Liver (tissue), 9 donors: ENCODE measurements around the gene CASP9. TPM values are rescaled to one million over a fixed set of nuclear protein-coding genes. Genes with fewer than 3 reads are reported as not detected.

Experiments
- DNase-seq: peaks from one replicate; pipeline ENCODE4 v3.0.0-alpha.2; 2017; ENCODE audit warnings: low spot score
- H3K27ac ChIP-seq, 2 donors: one replicate each; pipeline ENCODE4 v1.7.0; 2013; ENCODE audit warnings: inconsistent platforms in 2 of 2, low read length in 2 of 2, control low read depth in 1 of 2, low read depth in 1 of 2, mild to moderate bottlenecking in 1 of 2
- H3K27me3 ChIP-seq, 4 donors: one replicate each; pipeline versions ENCODE4 v1.6.1 to v1.7.0; 2013; ENCODE audit warnings: low read length in 3 of 4, inconsistent platforms in 1 of 4, mild to moderate bottlenecking in 1 of 4, moderate library complexity in 1 of 4; ENCODE audit not compliant: control insufficient read depth in 4 of 4, insufficient read depth in 4 of 4
- H3K36me3 ChIP-seq, 4 donors: one replicate each; pipeline versions ENCODE4 v1.6.1 to v1.7.0; 2013; ENCODE audit warnings: low read length in 3 of 4, mild to moderate bottlenecking in 3 of 4, low read depth in 1 of 4, moderate library complexity in 1 of 4; ENCODE audit not compliant: control insufficient read depth in 4 of 4, insufficient read depth in 3 of 4
- H3K4me1 ChIP-seq, 4 donors: one replicate each; pipeline versions ENCODE4 v1.6.1 to v1.7.0; 2013; ENCODE audit warnings: low read length in 3 of 4, mild to moderate bottlenecking in 3 of 4, moderate library complexity in 1 of 4; ENCODE audit not compliant: control insufficient read depth in 4 of 4, insufficient read depth in 4 of 4
- H3K4me3 ChIP-seq, 3 donors: one replicate each; pipeline versions ENCODE4 v1.6.1 to v1.7.0; 2013; ENCODE audit warnings: low read length in 3 of 3, control low read depth in 1 of 3, low read depth in 1 of 3, mild to moderate bottlenecking in 1 of 3
- H3K9ac ChIP-seq, 2 donors: one replicate each; pipeline ENCODE4 v1.7.0; 2013; ENCODE audit warnings: low read length in 2 of 2, mild to moderate bottlenecking in 2 of 2, moderate library complexity in 2 of 2, control low read depth in 1 of 2, low read depth in 1 of 2
- H3K9me3 ChIP-seq, 4 donors: one replicate each; pipeline versions ENCODE4 v1.6.1 to v1.7.0; 2013; ENCODE audit warnings: low read length in 3 of 4; ENCODE audit not compliant: control insufficient read depth in 4 of 4
- EGR1 ChIP-seq, 2 donors: IDR thresholded peaks; 2 replicates each; pipeline ENCODE4 v1.6.1; 2016 to 2018; ENCODE audit warnings: antibody characterized with exemption in 2 of 2, low read depth in 2 of 2
- FOXA1 ChIP-seq: IDR thresholded peaks from 2 replicates; pipeline ENCODE4 v1.6.1; 2016; ENCODE audit warnings: antibody characterized with exemption
- FOXA2 ChIP-seq: IDR thresholded peaks from 2 replicates; pipeline ENCODE4 v1.6.1; 2016; ENCODE audit warnings: antibody characterized with exemption
- GABPA ChIP-seq, 2 donors: IDR thresholded peaks in 1 of 2; conservative IDR thresholded peaks in 1 of 2; 2 replicates each; pipeline ENCODE4 v1.6.1; 2016; ENCODE audit warnings: antibody characterized with exemption in 2 of 2, mild to moderate bottlenecking in 1 of 2, moderate library complexity in 1 of 2
- HNF4A ChIP-seq, 2 donors: conservative IDR thresholded peaks; 2 replicates each; pipeline ENCODE4 v1.6.1; 2016; ENCODE audit warnings: antibody characterized with exemption in 2 of 2, mild to moderate bottlenecking in 2 of 2
- HNF4G ChIP-seq: IDR thresholded peaks from 2 replicates; pipeline ENCODE4 v1.6.1; 2016; ENCODE audit warnings: antibody characterized with exemption
- JUND ChIP-seq, 2 donors: IDR thresholded peaks; 2 replicates each; pipeline ENCODE4 v1.6.1; 2016; ENCODE audit warnings: antibody characterized with exemption in 2 of 2
- NR2F2 ChIP-seq: IDR thresholded peaks from 2 replicates; pipeline ENCODE4 v1.6.1; 2016; ENCODE audit warnings: antibody characterized with exemption
- RAD21 ChIP-seq, 2 donors: IDR thresholded peaks; 2 replicates each; pipeline ENCODE4 v1.6.1; 2016; ENCODE audit warnings: antibody characterized with exemption in 2 of 2, mild to moderate bottlenecking in 2 of 2
- RXRA ChIP-seq, 2 donors: IDR thresholded peaks; 2 replicates each; pipeline ENCODE4 v1.6.1; 2017 to 2018; ENCODE audit warnings: antibody characterized with exemption in 2 of 2, mild to moderate bottlenecking in 1 of 2
- SP1 ChIP-seq: IDR thresholded peaks from 2 replicates; pipeline ENCODE4 v1.6.1; 2018; ENCODE audit warnings: antibody characterized with exemption, mild to moderate bottlenecking
- TAF1 ChIP-seq: conservative IDR thresholded peaks from 2 replicates; pipeline ENCODE4 v1.6.1; 2016; ENCODE audit warnings: antibody characterized with exemption, mild to moderate bottlenecking
- YY1 ChIP-seq: IDR thresholded peaks from 2 replicates; pipeline ENCODE4 v1.6.1; 2016; ENCODE audit warnings: antibody characterized with exemption, mild to moderate bottlenecking
- WGBS: extraction: QIAGEN DNeasy Blood & Tissue Kit; methylation state at CpG from one replicate; pipeline ENCODE4 v1.1.7; 2013; 5-methylcytosine and 5-hydroxymethylcytosine counted together
- polyA plus RNA-seq, 2 donors: library from polyadenylated mRNA; stranded (reverse) in 1 of 2; unstranded in 1 of 2; fragments of 200-250 nt in 1 of 2; fragments of >200 nt in 1 of 2; fragmentation: Nextera tagmentation in 1 of 2; extraction: Ambion mirVana in 1 of 2; gene quantifications; one replicate each; pipeline versions ENCODE4 v1.2.1 to v1.2.3, GENCODE V29; 2013 to 2015
- total RNA-seq, 2 donors: library from RNA; depleted of rRNA; stranded (reverse); fragments of >200 nt; gene quantifications; one replicate each; pipeline ENCODE4 v1.2.3, GENCODE V29; 2014
- TF ChIP-seq, protein P1 (sequence below): IDR thresholded peaks from 2 replicates; pipeline ENCODE4 v1.6.1; 2016; ENCODE audit warnings: antibody characterized with exemption, mild to moderate bottlenecking
- TF ChIP-seq, protein P2 (sequence below): fragments of 150-350 bp; IDR thresholded peaks from 2 replicates; pipeline ENCODE4 v1.5.1; 2017; ENCODE audit warnings: improper control_type of control experiment, low read depth, low read length; ENCODE audit not compliant: missing input control
- TF ChIP-seq, protein P3 (sequence below): IDR thresholded peaks from 2 replicates; pipeline ENCODE4 v1.6.1; 2016; ENCODE audit warnings: antibody characterized with exemption
- TF ChIP-seq, protein P4 (sequence below): IDR thresholded peaks from 2 replicates; pipeline ENCODE4 v1.6.1; 2016; ENCODE audit warnings: antibody characterized with exemption
- donor health status: healthy.
- donor health status: healthy.
- donor health status: healthy.
- donor health status: healthy.
- donor health status: healthy.

Gene CASP9
- total and polyA plus RNA-seq, 4 donors, result 2.8 to 5.8 (median 4.3) TPM

DNA sequence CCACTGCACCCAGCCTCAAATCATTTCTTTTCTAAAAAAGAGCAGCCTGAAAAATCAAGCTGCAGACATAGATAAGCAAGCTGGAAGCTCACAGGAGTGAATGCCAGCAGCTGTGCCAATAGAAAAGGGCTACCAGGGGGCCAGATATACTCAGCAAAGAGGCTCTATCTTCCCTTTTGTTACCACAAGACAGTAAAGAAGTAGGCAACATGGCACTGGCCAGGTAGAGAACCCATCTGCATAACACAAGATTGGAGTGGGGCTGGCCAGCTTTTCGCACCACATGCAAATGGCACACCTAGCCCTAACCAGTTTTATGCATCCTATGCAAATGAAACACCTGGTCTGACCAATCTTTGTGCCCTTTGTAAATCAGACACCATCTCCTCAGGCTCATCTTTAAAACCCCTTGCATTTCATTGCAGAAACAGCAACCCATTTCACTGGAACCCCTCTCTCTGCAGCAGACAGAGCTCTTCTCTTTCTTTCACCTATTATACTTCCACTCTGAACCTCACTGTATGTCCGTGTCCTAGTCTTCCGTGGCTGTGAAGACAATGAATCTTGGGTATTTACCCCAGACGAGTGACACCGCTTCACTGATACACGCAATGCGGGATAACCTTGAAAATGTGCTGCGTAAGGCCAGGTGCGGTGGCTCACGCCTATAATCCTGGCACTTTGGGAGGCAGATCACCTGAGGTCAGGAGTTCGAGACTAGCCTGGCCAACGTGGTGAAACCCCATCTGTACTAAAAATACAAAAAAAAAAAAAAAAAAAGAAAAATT, 15.1 kb downstream of the CASP9 start:
- Histone ChIP-seq H3K27me3 (no peaks in the 10 kb centered on the region), H3K27ac (no peak overlapping the region), H3K4me1 (no peaks in the 10 kb centered on the region), H3K9ac (no peak overlapping the region), H3K9me3 (no peaks in the 10 kb centered on the region), H3K36me3 (peaks cover 0 to 24% (median 7%) of the 10 kb centered on the region in 4 donors), H3K4me3 (no peak overlapping the region)
- WGBS, result 94% methylated on average over 12 of the region's 12 CpGs
- no peak for DNase-seq
- no peak for TF ChIP-seq FOXA1
- TF ChIP-seq NR2F2, result no peak
- TF ChIP-seq GABPA (IDR thresholded peaks at IDR 0.05 in 1 of 2, conservative IDR thresholded peaks at IDR 0.05 in 1 of 2), result no peak
- no peak for TF ChIP-seq YY1
- no peak for TF ChIP-seq EGR1 (IDR thresholded peaks at IDR 0.05; ENCODE audit: low read depth in 2 of 2)
- no peak for TF ChIP-seq HNF4A (conservative IDR thresholded peaks at IDR 0.05)
- no peak for TF ChIP-seq RXRA (IDR thresholded peaks at IDR 0.05)
- TF ChIP-seq, protein P1, sequence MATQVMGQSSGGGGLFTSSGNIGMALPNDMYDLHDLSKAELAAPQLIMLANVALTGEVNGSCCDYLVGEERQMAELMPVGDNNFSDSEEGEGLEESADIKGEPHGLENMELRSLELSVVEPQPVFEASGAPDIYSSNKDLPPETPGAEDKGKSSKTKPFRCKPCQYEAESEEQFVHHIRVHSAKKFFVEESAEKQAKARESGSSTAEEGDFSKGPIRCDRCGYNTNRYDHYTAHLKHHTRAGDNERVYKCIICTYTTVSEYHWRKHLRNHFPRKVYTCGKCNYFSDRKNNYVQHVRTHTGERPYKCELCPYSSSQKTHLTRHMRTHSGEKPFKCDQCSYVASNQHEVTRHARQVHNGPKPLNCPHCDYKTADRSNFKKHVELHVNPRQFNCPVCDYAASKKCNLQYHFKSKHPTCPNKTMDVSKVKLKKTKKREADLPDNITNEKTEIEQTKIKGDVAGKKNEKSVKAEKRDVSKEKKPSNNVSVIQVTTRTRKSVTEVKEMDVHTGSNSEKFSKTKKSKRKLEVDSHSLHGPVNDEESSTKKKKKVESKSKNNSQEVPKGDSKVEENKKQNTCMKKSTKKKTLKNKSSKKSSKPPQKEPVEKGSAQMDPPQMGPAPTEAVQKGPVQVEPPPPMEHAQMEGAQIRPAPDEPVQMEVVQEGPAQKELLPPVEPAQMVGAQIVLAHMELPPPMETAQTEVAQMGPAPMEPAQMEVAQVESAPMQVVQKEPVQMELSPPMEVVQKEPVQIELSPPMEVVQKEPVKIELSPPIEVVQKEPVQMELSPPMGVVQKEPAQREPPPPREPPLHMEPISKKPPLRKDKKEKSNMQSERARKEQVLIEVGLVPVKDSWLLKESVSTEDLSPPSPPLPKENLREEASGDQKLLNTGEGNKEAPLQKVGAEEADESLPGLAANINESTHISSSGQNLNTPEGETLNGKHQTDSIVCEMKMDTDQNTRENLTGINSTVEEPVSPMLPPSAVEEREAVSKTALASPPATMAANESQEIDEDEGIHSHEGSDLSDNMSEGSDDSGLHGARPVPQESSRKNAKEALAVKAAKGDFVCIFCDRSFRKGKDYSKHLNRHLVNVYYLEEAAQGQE, result no peak
- TF ChIP-seq, protein P2, sequence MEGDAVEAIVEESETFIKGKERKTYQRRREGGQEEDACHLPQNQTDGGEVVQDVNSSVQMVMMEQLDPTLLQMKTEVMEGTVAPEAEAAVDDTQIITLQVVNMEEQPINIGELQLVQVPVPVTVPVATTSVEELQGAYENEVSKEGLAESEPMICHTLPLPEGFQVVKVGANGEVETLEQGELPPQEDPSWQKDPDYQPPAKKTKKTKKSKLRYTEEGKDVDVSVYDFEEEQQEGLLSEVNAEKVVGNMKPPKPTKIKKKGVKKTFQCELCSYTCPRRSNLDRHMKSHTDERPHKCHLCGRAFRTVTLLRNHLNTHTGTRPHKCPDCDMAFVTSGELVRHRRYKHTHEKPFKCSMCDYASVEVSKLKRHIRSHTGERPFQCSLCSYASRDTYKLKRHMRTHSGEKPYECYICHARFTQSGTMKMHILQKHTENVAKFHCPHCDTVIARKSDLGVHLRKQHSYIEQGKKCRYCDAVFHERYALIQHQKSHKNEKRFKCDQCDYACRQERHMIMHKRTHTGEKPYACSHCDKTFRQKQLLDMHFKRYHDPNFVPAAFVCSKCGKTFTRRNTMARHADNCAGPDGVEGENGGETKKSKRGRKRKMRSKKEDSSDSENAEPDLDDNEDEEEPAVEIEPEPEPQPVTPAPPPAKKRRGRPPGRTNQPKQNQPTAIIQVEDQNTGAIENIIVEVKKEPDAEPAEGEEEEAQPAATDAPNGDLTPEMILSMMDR, result no peak
- TF ChIP-seq, protein P3, sequence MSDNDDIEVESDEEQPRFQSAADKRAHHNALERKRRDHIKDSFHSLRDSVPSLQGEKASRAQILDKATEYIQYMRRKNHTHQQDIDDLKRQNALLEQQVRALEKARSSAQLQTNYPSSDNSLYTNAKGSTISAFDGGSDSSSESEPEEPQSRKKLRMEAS, result no peak
- no peak for TF ChIP-seq RAD21 (IDR thresholded peaks at IDR 0.05)
- TF ChIP-seq HNF4G, result no peak
- TF ChIP-seq FOXA2, result no peak
- TF ChIP-seq, protein P4, sequence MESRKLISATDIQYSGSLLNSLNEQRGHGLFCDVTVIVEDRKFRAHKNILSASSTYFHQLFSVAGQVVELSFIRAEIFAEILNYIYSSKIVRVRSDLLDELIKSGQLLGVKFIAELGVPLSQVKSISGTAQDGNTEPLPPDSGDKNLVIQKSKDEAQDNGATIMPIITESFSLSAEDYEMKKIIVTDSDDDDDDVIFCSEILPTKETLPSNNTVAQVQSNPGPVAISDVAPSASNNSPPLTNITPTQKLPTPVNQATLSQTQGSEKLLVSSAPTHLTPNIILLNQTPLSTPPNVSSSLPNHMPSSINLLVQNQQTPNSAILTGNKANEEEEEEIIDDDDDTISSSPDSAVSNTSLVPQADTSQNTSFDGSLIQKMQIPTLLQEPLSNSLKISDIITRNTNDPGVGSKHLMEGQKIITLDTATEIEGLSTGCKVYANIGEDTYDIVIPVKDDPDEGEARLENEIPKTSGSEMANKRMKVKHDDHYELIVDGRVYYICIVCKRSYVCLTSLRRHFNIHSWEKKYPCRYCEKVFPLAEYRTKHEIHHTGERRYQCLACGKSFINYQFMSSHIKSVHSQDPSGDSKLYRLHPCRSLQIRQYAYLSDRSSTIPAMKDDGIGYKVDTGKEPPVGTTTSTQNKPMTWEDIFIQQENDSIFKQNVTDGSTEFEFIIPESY, result no peak
- no peak for TF ChIP-seq SP1

DNA sequence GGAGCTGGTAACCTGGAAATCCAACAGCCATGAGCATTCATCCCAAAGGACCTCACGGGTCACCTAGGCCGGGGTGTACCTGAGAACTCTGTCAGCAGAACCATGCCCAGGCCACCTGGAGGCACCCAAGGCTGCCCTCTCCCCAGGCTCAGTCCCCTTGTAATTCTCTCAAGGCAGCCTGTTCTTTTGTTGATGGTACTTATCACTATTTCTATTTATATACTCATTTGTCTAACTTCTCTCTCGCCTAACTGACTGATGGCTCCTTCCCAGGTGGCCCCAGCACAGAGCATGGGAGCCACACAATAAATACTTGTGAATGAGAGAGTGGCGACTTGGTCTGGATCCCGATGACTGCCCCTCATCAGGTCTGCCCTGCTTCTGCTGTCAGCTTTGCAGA, 16.7 kb downstream of the CASP9 start:
- H3K9ac ChIP-seq, result no peak overlapping the region

More for the DNA sequence above, 16.7 kb downstream of the CASP9 start:
- Histone ChIP-seq H3K4me3 (no peak overlapping the region), H3K9me3 (no peaks in the 10 kb centered on the region), H3K27me3 (no peaks in the 10 kb centered on the region), H3K36me3 (peaks cover 3 to 32% (median 8%) of the 10 kb centered on the region in 4 donors), H3K27ac (no peak overlapping the region), H3K4me1 (no peaks in the 10 kb centered on the region)
- DNase-seq, result no peak
- TF ChIP-seq, protein P3, result no peak
- no peak for TF ChIP-seq FOXA2
- no peak for TF ChIP-seq EGR1 (IDR thresholded peaks at IDR 0.05; ENCODE audit: low read depth in 2 of 2)
- no peak for TF ChIP-seq JUND (IDR thresholded peaks at IDR 0.05)
- TF ChIP-seq, protein P2, result no peak
- no peak for TF ChIP-seq TAF1
- TF ChIP-seq GABPA (IDR thresholded peaks at IDR 0.05 in 1 of 2, conservative IDR thresholded peaks at IDR 0.05 in 1 of 2), result no peak
- TF ChIP-seq RXRA (IDR thresholded peaks at IDR 0.05), result no peak
- 97% methylated on average over 5 of the region's 5 CpGs for WGBS
